Endothelial cell (in vitro differentiated cells): ENCODE data around the gene CHID1. TPM values are rescaled to one million over a fixed set of nuclear protein-coding genes. Genes with fewer than 3 reads are reported as not detected.

Experiments used
- DNase-seq: peaks from one replicate; pipeline ENCODE4 v3.0.0; 2021; ENCODE audit warnings: low spot score
- H3K27ac Mint-ChIP-seq: one replicate; pipeline ENCODE4 v1.8.0; 2021; ENCODE audit warnings: mixed read lengths, inconsistent platforms; ENCODE audit not compliant: unreplicated experiment
- H3K27me3 Mint-ChIP-seq: one replicate; pipeline ENCODE4 v1.8.0; 2021; ENCODE audit warnings: mild to moderate bottlenecking, moderate library complexity, mixed read lengths, inconsistent platforms; ENCODE audit not compliant: unreplicated experiment
- H3K36me3 Mint-ChIP-seq: one replicate; pipeline ENCODE4 v1.8.0; 2021; ENCODE audit warnings: mild to moderate bottlenecking, low read depth, mixed read lengths, inconsistent platforms; ENCODE audit not compliant: unreplicated experiment
- H3K4me1 Mint-ChIP-seq: one replicate; pipeline ENCODE4 v1.8.0; 2021; ENCODE audit warnings: mild to moderate bottlenecking, mixed read lengths, inconsistent platforms; ENCODE audit not compliant: unreplicated experiment
- H3K4me3 Mint-ChIP-seq: one replicate; pipeline ENCODE4 v1.8.0; 2021; ENCODE audit warnings: mild to moderate bottlenecking, mixed read lengths, inconsistent platforms; ENCODE audit not compliant: unreplicated experiment
- H3K9me3 Mint-ChIP-seq: one replicate; pipeline ENCODE4 v1.8.0; 2021; ENCODE audit warnings: mixed read lengths, inconsistent platforms; ENCODE audit not compliant: unreplicated experiment
- total RNA-seq: library from RNA; stranded (reverse); fragmentation: NEBNext Ultra II Directional; extraction: Animal tissue kit (Norgen Biotek cat#: 25700); gene quantifications from one replicate; pipeline ENCODE4 v1.2.1, GENCODE V29; 2021; ENCODE audit not compliant: unreplicated experiment
- TF ChIP-seq, protein P1 (sequence below): fragments of 200-600 bp; sonication (generic); IDR thresholded peaks from one replicate; pipeline ENCODE4 v1.5.0; 2021; ENCODE audit warnings: antibody characterized with exemption; ENCODE audit not compliant: unreplicated experiment

CHID1 gene
- total RNA-seq, 1 donor from 2014 or later: 69.3 TPM

DNA sequence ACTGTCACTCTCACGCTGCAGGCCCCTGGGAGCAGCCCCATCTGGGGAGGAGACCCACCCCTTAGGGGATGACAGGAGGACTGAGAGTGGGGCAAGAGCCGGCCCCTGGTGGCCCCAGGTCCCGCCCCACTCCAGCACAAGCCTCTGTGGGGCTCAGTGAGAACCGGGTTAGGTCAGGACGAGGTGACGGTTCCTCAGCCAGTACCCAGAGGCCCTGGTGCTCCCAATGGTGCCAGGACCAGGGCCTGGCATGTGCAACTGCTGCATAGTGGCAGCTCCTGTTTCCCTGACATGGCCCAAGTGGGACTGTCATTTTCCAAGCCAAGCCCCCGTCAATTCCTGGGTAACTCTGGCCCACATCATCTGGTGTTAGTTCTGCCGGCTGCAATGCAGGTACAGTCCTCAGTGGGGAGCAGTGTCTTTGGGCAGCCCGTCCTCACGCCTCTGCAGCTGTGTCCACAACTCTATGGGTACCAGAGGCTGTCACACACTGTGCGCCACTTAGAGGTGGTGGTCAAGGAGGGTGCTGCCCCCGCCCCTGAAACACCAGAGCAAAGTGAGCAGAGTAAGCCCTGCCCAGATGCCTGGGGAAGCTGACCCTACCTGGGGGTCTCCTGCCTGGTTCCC is 15.9 kb downstream of the CHID1 start:
- Mint-ChIP-seq H3K4me3 (no peak overlapping the region), H3K27me3 (peaks cover 10% of the 10 kb centered on the region), H3K4me1 (peaks cover 2% of the 10 kb centered on the region), H3K27ac (no peak overlapping the region), H3K9me3 (no peaks in the 10 kb centered on the region), H3K36me3 (no peaks in the 10 kb centered on the region)
- TF ChIP-seq, protein P1, sequence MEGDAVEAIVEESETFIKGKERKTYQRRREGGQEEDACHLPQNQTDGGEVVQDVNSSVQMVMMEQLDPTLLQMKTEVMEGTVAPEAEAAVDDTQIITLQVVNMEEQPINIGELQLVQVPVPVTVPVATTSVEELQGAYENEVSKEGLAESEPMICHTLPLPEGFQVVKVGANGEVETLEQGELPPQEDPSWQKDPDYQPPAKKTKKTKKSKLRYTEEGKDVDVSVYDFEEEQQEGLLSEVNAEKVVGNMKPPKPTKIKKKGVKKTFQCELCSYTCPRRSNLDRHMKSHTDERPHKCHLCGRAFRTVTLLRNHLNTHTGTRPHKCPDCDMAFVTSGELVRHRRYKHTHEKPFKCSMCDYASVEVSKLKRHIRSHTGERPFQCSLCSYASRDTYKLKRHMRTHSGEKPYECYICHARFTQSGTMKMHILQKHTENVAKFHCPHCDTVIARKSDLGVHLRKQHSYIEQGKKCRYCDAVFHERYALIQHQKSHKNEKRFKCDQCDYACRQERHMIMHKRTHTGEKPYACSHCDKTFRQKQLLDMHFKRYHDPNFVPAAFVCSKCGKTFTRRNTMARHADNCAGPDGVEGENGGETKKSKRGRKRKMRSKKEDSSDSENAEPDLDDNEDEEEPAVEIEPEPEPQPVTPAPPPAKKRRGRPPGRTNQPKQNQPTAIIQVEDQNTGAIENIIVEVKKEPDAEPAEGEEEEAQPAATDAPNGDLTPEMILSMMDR: no peak
- no peak for DNase-seq

DNA sequence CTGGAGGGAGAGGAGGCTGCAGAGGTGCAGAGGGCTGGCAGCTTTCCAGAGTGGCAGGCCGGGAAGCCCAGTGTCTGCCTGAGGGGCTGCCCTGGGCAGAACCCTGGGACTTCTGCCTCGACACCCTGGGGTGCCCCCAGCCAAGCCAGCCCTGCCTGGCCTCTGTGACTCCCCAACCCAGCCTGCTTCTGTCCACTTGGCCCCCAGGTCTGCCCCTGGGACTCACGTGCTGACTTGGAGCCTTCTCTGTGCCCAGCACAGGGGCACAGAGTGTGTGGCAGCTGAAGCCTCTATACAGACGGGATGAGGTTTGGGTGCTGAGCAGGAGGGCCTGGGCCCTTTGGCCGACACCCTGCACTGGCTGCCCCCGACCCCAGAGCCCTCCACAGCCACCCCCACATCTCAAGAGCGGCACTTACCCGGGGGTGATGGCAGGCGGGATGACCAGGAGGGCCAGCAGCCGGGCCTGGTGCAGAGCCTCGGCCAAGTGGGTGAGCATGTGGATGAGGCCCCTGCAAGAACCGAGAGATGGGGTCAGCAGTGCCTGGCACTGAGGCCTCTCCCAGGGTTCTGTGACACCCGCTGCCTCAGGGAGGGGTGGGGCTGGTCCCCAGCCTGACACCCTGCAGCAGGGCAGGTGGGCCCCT is 17.5 kb downstream of the CHID1 start:
- peaks cover 10% of the 10 kb centered on the region for H3K27me3 Mint-ChIP-seq
- H3K4me3 Mint-ChIP-seq: no peak overlapping the region
- no peak overlapping the region for H3K27ac Mint-ChIP-seq
- H3K4me1 Mint-ChIP-seq: peaks cover 2% of the 10 kb centered on the region
- no peaks in the 10 kb centered on the region for H3K36me3 Mint-ChIP-seq
- H3K9me3 Mint-ChIP-seq: no peaks in the 10 kb centered on the region
- DNase-seq: no peak
- TF ChIP-seq, protein P1: no peak

DNA sequence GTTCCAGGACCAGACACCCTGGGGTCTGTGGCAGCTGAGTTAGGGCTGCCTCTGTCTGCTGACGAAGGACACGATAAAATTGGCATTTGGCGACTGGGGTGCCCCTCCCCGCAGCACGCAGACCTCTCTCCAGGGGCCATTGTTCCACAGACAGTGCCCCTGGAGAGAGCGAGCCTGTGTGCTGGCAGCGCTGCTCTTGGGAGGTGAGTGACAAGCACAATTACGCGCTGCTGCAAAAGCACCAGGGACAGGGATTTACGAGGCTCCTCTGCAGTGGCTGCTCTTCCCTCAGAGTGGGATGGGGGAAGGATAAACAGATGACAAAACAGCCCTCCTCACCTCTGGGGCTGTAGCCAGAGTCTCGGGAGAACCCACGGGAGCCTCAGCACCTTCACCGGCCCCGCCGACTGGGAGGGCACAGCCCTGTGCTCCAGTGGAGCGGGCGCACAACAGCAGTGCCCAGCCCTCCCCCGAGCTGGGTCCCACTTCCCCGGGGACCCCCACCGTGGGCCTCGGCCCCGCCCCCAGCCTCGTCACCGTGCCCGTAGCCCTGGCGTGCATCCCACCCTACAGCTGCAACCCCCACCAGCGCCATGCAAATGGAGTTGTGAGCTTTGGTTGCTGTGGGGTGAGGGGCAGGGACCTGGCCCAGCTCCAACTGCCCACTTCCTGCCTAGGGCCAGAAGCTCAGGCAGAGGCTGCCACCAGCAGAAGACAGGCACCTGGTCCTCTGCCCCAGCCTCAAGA is 19.6 kb downstream of the CHID1 start:
- H3K9me3 Mint-ChIP-seq: no peaks in the 10 kb centered on the region
- TF ChIP-seq, protein P1: no peak
- peaks cover 2% of the 10 kb centered on the region for H3K4me1 Mint-ChIP-seq
- no peak overlapping the region for H3K4me3 Mint-ChIP-seq
- H3K27me3 Mint-ChIP-seq: peaks cover 11% of the 10 kb centered on the region
- H3K27ac Mint-ChIP-seq: no peak overlapping the region
- H3K36me3 Mint-ChIP-seq: peaks cover 8% of the 10 kb centered on the region
- DNase-seq: no peak

DNA sequence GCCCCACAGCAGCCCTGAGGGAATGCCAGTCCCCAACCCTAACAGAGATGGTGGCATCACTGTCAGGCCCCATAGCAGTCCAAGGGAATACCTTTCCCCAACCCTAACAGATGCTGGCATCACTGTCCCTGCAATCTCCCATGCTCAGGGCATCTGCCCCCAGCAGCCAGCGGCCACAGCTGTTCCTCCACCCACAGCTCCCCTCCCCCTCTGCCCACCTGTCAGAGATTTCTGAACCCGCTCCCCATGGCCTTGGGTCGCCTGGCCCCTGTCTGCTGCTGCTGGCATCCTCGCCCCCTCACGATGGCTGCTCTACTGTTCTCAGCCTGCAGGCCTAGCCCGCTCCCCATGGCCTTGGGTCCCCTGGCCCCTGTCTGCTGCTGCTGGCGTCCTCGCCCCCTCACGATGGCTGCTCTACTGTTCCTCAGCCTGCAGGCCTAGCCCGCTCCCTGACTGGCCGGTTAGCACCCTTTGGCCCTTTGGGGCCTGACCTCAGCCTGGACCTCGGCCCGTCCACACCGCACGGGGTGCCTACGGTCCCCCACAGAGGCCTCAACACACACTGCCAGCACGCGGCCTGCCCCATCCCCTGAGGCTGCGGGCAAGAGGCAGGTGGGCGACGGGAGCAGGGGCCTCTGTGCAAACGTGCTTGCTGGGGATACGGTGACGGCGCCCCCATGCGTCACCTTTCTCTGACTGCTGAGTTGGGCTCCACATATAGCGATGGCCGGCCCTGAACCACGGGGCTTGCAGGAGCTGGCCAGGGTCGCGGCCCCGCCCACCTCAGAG is 20.7 kb downstream of the CHID1 start:
- peaks cover 8% of the 10 kb centered on the region for H3K36me3 Mint-ChIP-seq
- H3K27ac Mint-ChIP-seq: no peak overlapping the region
- H3K9me3 Mint-ChIP-seq: no peaks in the 10 kb centered on the region
- DNase-seq: no peak
- H3K4me1 Mint-ChIP-seq: peaks cover 2% of the 10 kb centered on the region
- no peak overlapping the region for H3K4me3 Mint-ChIP-seq
- peaks cover 11% of the 10 kb centered on the region for H3K27me3 Mint-ChIP-seq
- TF ChIP-seq, protein P1: peak; percentile 16
